HG03064 (cell line): ENCODE results near the gene MARK3.
"Not testable (repeated sequence)": the region's sequence is repeated elsewhere in the genome, so short reads cannot be mapped to it uniquely, and the experiment has no call there.

Source experiments
- ATAC-seq: cut with Tn5 transposase; IDR thresholded peaks from one replicate; pipeline ENCODE4 v1.9.1; 2021; ENCODE audit warnings: low read depth; ENCODE audit not compliant: unreplicated experiment

The MARK3 gene

DNA sequence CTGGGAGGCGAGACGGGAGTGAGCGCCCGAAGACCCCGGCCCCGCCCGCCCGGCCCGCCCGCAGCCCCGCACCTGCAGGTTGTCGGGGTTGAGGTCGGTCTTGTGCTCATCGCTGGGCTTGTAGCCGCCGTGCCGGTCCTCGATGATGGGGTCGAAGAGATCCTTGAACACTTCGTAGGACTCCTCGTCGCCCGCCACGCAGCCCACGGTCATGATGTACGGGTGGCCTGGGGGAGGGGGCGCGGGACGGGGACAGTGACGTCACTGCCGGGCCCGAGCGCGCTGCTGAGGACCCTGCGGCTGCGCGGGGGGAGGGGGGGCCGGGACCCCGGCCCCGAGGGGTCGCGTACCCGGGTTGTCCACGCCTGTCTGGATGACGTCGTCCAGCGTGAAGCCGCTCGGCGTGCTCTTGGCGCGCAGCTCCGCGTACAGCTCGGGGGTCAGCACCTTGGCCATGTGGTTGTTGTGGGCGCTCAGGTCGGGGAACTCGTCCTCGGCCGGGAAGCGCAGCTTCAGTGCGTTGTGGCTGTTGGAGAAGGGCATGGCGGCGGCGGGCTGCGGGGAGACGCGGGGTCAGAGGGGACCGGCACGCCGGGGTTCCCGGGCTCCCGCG is 136.8 kb downstream of the MARK3 start:
- no peak for ATAC-seq

DNA sequence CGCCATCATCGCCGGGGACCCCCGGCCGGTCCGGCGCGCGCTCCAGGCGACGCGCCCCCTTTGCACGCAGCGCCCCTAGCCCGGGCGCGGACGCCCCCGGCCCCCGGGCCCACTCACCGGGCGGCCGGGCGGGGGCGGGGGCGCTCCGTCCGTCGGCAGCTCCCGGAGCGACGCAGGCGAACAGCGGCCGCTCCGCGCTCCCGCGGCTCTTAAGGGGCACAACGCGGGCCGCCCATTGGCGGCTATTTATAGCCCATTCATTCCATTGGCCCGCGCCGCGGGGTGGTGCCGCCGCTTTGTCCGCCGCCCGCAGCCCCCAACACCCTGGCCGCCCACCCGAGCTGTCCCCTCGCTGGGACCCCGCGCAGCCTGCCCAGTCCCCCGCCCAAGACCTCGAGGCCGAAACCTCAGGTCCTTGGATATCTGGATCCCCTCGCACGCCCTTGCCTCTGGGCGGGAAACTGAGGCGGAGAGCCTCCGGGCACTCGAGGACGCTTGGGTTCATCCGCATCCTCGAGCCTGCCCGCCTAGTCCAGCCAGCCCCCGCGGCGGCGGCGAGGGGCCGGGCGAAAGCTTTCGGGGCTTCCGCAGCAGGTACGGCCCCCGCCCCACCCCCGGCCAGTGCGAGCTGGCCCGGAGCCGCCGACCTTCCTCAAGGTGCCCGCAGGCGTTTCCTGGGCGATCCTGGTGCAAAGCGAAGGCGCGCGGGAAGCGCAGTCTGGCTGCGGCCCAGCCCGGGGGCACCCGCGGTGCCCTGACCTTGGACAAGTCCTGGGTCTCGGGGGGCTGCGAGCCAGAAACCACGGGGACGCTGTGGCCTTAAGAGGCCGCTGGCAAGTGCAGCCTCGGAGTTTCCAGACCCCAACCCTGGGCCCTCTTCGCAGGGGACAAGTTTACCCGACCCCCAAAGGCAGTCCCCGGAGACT is 137.7 kb downstream of the MARK3 start, which contains the start of gene CKB:
Gene CKB (minus strand): TSS at position 182 of the 926 bp plus-strand sequence. CDS start 337 bp downstream, outside the sequence.
- no peak for ATAC-seq

DNA sequence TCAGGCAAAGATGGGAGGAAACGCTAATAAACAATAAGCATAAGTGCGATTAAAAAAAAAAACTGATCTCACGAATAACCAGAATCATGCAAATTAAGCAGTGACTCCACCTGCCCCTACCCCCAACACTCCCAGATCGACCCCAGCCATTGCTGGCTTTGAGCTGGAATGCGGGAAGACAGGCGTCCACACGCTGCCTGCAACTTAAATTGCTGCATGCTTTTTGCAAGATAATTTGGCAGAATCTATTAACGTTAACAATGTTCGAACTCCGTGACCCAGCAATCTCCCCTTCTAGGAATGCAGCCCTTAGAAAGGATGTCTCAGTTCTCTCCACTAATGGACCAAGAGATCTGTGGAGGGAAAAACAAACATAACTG is 138.3 kb downstream of the MARK3 start:
- ATAC-seq: no peak

DNA sequence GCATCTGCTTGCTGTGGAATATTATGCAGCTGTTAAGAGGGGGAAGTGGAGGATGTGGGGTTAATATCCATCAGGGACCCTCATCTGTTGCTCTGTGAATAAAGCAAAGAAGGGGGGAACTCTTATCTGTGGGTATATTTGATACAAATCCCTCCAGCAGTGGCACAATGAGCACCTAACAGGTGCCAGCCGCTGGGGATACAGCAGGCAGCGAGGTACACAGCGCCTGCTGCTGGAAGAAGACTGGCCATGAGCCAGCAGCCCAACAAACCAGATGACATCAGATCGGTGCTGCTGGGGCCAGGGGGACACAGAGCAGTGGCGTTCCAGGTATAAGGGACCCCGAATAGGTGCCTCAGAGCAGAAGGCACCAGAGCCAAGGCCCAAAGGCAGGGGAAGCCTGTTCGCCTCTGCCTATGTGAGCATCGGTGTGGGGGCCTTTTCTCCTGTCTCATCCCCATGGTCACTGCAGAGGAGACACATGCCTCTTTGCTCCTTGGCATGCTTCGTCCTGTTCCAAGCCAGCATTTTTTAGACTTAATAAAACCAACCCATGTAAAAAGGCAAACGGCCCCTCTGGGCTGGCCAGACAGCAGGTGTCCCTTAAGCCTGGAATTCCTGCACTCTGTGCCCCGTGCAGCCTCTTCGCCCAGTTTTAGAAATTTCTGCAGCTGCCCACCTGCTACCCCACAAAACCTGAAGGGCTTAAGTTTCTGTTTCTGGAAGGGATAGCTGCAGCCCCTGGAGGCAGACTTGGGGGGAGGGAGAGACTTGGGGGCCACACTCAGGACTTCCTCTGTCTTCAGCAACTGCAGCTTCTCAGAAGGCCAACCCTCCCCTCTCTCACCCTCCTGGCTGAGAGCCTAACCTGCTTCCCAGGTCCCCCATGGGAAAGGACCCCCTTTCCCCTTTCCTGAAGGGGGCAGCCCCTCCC is 139.1 kb downstream of the MARK3 start:
- no peak for ATAC-seq

DNA sequence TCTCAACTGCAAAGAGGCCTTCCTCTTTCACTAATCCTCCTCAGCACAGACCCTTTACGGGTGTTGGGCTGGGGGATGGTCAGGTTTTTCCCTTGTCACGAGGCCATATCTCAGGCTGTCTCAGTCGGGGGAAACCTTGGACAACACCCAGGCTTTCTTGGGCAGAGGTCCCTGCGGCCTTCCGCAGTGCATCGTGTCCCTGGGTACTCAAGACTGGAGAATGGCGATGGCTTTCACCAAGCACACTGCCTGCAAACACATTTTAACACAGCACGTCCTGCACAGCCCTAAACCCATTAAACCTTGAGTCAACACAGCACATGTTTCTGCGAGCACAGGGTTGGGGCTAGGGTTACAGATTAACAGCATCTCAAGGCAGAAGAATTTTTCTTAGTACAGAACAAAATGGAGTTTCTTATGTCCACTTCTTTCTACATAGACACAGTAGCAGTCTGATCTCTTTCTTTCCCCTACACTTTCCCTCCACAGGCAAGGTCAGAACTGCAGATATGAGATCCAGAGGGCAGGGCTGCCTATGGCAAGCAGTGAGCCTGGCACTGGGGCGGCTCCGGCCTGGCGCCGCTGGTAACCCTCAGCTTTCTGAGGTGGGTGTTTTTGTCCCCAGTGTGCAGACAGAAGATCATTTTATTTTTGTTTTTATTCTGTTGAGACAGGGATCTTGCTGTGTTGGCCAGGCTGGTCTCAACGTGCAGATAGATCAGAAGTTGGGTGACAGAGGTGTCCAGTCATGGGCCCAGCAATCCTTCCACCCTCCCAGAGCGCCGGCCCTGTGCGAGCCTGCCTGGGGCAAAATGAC is 140.4 kb downstream of the MARK3 start:
- not testable (repeated sequence) for ATAC-seq

DNA sequence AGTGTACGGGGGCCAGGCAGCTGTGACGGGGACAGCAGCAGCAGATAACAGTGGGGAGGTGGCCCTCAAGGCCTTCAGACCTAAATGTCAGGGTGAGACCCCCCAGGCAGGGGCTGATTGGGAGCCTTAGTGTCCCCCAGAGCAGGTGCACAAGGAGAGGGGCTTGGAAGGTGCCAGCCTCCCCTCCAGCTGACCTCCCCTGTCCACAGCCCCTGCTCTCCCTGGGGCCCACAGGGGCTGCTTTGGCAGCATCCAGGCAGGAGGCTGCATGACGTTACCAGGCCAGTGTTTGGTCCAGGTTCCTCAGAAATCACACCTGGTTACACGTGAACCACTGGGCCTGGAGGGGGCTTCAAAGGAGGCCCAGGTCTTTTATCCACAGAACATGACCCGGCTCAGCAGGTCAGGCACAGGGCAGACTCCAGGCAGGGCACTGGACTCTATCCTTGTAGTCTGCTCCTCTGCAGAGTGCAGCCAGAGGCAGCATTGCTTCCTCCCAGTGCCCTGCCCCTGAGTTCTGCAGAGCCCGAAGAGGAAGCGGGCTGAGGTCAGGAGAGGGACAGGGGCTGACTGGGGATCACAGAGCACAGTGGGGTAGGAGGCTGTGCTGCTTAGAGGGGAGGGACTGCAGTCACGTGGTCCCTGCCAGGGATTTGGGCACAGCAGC is 141.2 kb downstream of the MARK3 start:
- ATAC-seq: no peak

DNA sequence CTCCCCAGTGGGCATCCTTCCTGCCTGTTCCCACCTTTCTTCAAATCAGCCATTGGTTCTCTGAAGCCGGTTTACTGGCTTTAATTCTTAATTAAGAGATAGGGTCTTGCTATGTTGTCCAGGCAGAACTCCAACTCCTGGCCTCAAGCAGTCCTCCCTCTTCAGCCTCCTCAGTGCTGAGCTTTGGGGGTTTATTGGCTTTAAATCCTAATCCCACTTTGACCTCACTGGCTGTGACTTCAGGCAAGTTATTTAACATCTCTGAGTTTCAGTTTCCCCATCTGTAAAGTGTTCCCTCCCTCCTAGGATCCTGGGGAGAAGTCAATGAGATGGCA is 141.7 kb downstream of the MARK3 start:
- ATAC-seq: no peak

DNA sequence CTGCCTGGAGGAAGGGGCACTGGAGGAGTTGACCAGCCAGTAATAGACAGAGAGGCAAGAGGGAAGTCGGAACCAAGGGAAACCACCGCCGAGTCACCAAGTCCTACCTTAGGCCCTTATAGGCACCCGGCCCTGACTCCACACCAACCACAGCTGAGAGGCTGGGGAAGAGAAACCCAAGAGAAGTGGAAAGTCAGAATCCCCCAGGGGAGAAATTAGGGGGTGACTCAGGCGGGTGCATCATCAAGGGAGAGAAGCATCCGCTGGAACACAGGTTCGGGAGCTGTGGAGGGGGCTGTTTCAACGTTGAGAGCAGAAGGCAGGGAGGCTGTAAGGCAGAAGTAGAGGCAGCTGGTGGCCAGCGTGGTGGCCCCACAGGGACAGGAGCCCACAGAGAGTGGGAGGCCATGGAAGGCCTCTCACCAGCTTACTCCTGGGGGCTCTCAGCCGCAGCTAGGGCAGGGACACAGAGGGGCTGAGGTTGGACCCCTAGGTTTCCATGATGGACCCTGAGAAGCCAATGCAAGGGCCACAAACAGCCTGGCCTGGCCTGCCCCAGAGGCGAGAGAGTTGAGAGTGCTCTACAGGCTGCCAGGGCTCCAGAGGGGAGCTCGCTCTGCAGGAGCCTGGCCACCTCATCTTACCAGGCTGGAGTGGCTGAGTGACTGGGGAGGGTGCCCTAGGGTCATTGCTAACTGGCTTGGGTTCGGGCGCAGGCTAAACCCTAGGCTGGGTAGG is 142.4 kb downstream of the MARK3 start:
- ATAC-seq: no peak

DNA sequence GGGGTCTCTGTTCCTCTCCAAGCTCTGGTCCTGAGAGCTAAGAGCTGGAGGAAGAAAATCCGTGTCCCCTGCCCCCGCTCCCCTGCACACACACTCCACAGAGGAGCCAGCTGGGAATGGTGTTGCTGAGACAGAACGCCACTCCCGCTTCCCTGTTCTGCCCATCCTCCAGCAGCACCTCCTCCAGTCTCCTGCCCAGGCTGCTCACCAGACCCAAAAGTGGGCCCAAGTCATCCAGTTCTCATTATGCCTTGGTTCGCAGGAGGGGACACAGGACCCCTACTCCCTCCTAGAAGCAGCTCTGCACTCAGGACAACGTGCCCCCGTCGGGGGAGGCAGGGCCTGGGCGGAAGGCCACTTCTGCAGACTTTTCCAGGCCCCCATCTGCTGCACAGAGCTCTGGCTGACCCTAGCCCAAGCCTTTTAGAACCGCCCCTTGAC is 143.0 kb downstream of the MARK3 start:
- no peak for ATAC-seq

DNA sequence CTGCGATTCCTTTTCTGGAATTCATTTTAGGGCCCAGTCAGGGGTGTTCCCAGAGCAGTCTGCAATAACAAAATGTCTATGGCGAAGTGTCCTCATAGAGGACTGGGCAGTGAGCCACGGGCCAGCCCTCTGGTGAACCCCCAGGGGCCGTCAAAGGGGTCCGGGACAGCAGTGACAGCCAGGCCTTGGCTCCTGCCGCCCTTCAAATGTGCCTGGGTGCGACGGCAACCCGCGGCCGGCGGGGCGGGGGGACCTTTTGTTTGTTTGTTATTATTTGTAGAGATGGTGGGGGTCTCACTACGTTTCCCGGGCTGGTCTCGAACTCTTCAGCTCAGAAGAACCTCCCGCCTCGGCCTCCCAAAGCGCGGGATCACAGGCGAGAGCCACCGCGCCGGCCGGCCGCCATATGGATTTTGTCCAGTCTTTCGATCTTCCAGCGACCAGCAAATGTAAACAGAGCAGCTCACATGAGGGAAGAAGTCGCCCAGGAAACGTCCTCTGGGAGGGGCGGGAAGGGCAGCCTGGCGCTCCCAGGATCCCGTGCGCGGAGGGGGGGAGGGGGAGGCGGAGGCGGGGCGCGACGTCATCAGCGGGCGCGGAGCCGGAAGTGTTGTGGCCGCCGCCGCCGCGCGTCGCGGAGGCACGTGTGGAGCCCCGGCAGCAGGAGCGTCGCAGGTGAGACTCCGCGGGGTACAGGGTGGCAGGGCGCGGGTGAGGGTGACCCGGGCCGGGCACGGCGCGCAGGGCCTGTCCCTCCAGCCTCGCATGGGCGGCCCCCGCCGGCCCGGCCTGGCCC is 143.6 kb downstream of the MARK3 start, which contains the start of gene TRMT61A:
Gene TRMT61A (plus strand): TSS at position 610 of the 796 bp plus-strand sequence. CDS start 783 bp downstream, outside the sequence.
- ATAC-seq: no peak

DNA sequence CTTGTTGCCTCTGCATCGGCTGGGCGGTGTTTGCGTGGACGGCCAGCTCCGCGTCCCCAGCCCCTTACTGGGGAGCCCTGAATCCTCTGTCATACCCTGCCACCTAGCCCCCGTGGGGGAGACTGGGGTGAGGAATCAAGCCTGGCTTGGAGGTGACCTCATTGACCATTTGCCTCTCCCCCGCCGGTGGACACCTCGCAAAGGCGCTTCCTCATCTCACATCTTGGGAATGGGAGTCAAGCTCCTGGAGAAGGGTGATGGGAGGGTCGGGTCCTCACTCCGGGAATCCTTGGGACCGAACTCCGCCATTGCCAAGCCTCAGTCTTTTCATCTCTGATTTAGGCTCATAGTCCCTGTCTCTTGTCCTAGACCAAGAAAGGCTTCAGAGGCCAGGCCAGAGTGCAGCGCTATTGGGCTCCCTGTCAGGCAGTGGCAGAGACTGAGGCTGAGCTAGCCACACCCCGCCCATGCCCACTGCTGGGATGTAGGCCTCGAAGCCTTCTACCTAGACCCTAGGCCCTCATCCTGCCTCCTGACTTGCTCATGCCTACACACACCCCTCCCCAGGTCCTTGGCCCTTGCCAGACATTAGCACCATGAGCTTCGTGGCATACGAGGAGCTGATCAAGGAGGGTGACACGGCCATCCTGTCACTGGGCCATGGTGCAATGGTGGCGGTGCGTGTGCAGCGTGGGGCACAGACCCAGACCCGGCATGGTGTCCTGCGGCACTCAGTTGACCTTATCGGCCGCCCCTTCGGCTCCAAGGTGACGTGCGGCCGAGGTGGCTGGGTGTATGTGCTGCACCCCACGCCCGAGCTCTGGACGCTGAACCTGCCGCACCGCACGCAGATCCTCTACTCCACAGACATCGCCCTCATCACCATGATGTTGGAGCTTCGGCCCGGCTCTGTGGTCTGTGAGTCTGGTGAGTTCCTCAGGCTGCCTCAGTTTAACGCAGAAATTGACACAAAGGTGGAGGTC is 144.5 kb downstream of the MARK3 start:
- no peak for ATAC-seq

DNA sequence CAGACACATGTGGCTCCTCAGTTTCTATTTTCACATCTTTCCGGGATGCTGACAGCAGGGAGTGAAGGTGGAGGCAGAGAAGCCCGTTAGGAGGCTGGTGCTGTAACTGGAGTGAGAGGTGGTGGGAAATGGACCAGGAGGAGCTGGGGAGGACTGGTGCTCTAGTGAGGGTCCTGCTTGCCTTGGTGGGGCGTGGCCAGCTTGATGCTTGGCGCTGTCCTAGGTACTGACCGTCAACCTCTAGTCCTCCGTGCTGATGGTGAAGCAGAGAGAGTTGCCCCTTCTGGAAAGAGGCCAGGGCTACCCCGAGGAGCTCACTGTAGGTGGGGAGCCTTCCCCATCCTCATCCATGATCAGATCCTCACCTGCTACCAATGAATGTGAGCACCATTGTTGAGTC is 145.2 kb downstream of the MARK3 start:
- no peak for ATAC-seq

DNA sequence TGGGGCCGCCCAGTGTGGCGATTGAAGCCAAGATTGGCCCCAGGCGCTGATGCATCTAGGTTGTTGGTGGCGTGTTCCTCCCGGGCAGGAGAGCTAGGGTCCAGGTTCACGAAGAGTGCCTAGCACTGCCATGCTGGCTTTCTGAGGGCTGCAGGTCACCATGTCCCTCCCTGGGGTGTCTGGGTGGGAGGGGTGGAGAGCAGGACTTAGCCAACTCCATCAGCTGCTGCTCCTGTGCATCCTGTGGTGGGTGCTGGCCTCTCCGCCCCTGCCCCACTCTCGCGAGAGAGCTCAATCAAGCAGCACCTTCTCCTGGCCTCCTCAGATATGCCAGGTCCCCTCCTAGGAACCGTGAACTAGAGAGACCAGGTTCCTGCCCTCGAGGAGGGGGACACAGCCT is 145.6 kb downstream of the MARK3 start:
- no peak for ATAC-seq

DNA sequence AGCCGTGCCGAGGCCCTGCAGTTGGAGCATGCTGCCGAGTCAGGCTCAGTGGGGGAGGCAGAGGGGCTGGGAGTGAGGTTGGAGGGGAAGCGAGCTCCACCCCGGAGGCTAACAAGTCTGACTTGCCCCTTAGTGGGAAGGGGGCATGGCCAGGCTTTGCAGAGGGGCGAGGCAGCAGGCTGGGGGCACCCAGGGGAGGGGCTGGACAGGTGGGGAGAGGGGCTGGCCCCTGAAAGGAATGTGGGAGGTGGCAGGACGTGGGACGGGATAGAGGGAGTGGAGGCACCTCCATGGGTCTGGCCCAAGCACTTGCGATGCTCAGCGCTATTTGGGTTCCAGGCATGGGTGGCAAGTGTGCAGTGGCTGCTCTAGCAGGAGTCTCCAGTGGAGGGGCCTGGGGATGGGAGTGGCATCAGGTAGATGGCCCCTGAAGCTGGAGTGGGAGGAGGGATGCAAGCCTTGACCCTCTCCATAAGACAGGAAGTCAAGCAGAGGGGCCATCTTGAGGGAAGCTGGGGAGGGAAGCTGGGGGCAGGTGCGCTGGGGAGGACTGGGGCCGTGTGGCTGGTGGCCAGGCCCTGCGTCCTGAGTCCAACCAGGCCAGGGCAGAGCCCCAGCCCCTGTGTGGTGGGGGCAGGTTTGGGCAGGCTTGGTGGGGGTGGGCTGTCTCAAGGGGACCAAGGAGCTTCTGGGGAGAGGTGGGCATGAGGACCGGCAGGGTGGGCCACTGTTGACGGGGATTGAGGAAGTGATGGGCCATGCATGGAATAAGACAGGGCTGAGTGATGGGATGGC is 146.4 kb downstream of the MARK3 start:
- ATAC-seq: no peak

DNA sequence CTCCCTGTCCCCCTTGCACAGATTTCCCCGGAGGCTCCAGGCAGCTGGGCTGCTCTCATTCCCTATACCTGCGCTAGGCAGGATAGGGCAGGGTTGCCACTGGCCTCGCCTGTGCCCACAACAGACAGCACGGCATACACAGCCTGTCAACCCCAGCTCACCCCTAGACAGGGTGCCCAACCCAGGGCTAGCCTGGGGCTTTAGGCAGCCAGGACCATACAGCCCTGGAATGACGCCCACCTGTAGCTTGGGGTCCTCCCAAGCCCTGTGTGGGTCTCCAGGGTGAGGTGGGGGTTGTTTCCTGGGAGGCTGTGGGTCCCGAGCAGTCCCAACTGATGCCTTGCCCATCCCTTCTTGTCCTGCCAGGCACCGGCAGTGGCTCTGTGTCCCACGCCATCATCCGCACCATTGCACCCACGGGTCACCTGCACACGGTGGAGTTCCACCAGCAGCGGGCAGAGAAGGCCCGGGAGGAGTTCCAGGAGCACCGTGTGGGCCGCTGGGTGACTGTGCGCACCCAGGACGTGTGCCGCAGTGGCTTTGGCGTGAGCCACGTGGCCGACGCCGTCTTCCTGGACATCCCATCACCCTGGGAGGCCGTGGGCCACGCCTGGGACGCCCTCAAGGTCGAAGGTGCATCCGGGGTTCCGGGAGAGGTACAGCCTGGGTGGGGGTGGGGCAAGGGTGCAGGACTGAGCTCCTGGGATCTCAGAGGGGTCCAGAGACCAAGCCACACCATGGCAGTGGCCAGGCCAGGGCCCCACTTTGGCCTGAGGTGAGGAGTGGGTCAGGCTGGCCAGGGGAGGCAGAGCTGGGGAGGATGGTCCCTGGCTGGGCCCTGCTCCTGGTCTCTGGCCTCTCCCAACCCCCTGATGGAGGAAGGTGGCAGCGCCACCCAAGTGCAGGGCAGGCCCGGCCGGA is 147.3 kb downstream of the MARK3 start:
- ATAC-seq: no peak
